HEK293 (cell line): Measurements from ENCODE around the gene SLC2A4.

Experiments
- CTCF ChIA-PET: fragments of 350-600 bp; formaldehyde crosslinking; extraction: SDS; loops from one replicate; lab custom pipeline; 2021; ENCODE audit warnings: antibody characterized with exemption; lab: Yijun Ruan, JAX
- POLR2A ChIA-PET: fragments of 300-600 bp; formaldehyde crosslinking; extraction: SDS; loops from one replicate; lab custom pipeline; 2020; ENCODE audit warnings: antibody characterized with exemption, inconsistent platforms; lab: Yijun Ruan, JAX
- H3K27ac ChIP-seq: fragments of 200-500 bp; sonication (Bioruptor generic); 2 replicates; pipeline ENCODE4 v1.5.1; 2014; ENCODE audit warnings: low read depth, low read length, control low read depth, inconsistent platforms; ENCODE audit errors: extremely low read depth
- H3K36me3 ChIP-seq, 2 experiments: fragments of 200-500 bp in 1 of 2; sonication (Bioruptor generic) in 1 of 2; 1 replicate in 1 of 2; 2 replicates in 1 of 2; pipeline ENCODE4 v1.5.1; 2014 to 2017; ENCODE audit warnings: inconsistent platforms in 2 of 2, low read length in 2 of 2; ENCODE audit not compliant: control insufficient read depth in 2 of 2, insufficient read depth in 1 of 2
- H3K4me1 ChIP-seq: fragments of 200-500 bp; sonication (Bioruptor generic); 2 replicates; pipeline ENCODE4 v1.5.1; 2014; ENCODE audit warnings: mild to moderate bottlenecking, low read length, inconsistent platforms; ENCODE audit not compliant: control insufficient read depth, insufficient read depth
- H3K4me3 ChIP-seq: 2 replicates; pipeline ENCODE4 v1.5.1; 2011; ENCODE audit warnings: low read depth, mild to moderate bottlenecking, control low read depth, low read length, moderate library complexity
- H3K9me3 ChIP-seq: fragments of 200-500 bp; sonication (Bioruptor generic); 2 replicates; pipeline ENCODE4 v1.5.1; 2014; ENCODE audit warnings: low read depth, low read length, inconsistent platforms; ENCODE audit not compliant: control insufficient read depth, insufficient read depth
- EGR2 ChIP-seq: fragments of 450-650 bp; formaldehyde crosslinking; IDR thresholded peaks from 2 replicates; pipeline ENCODE4 v1.5.1; 2016; ENCODE audit warnings: low read depth, missing biosample characterization, missing genetic modification characterization
- KLF1 ChIP-seq: fragments of 450-650 bp; formaldehyde crosslinking; IDR thresholded peaks from 2 replicates; pipeline ENCODE4 v1.5.1; 2016; ENCODE audit warnings: missing biosample characterization, missing genetic modification characterization
- KLF10 ChIP-seq: fragments of 450-650 bp; IDR thresholded peaks from 2 replicates; pipeline ENCODE4 v1.5.1; 2018; ENCODE audit warnings: missing biosample characterization, mild to moderate bottlenecking, missing genetic modification characterization
- KLF7 ChIP-seq: fragments of 450-650 bp; formaldehyde crosslinking; IDR thresholded peaks from 2 replicates; pipeline ENCODE4 v1.5.1; 2016; ENCODE audit warnings: missing biosample characterization, missing genetic modification characterization, borderline replicate concordance
- KLF9 ChIP-seq: fragments of 450-650 bp; formaldehyde crosslinking; IDR thresholded peaks from 2 replicates; pipeline ENCODE4 v1.5.1; 2016; ENCODE audit warnings: missing biosample characterization, missing genetic modification characterization, low read depth
- MYNN ChIP-seq: fragments of 450-650 bp; formaldehyde crosslinking; IDR thresholded peaks from 2 replicates; pipeline ENCODE4 v1.5.1; 2016; ENCODE audit warnings: missing biosample characterization, missing genetic modification characterization, borderline replicate concordance
- OSR2 ChIP-seq: fragments of 450-650 bp; formaldehyde crosslinking; IDR thresholded peaks from 2 replicates; pipeline ENCODE4 v1.5.1; 2016; ENCODE audit warnings: missing biosample characterization, missing genetic modification characterization
- PRDM1 ChIP-seq: fragments of 450-650 bp; formaldehyde crosslinking; IDR thresholded peaks from 2 replicates; pipeline ENCODE4; 2016; ENCODE audit warnings: missing biosample characterization, missing genetic modification characterization
- SCRT2 ChIP-seq: fragments of 450-650 bp; formaldehyde crosslinking; IDR thresholded peaks from 2 replicates; pipeline ENCODE4 v1.5.1; 2016; ENCODE audit warnings: missing biosample characterization, missing genetic modification characterization
- SP7 ChIP-seq: fragments of 450-650 bp; formaldehyde crosslinking; IDR thresholded peaks from 2 replicates; pipeline ENCODE4 v1.5.1; 2016; ENCODE audit warnings: missing biosample characterization, missing genetic modification characterization
- ZBTB17 ChIP-seq: fragments of 450-650 bp; formaldehyde crosslinking; IDR thresholded peaks from 2 replicates; pipeline ENCODE4 v1.5.1; 2016; ENCODE audit warnings: missing biosample characterization, missing genetic modification characterization
- ZBTB21 ChIP-seq: fragments of 450-650 bp; formaldehyde crosslinking; IDR thresholded peaks from 2 replicates; pipeline ENCODE4 v1.5.1; 2017; ENCODE audit warnings: missing biosample characterization, missing genetic modification characterization
- ZBTB6 ChIP-seq: fragments of 450-650 bp; formaldehyde crosslinking; IDR thresholded peaks from 2 replicates; pipeline ENCODE4 v1.5.1; 2017; ENCODE audit warnings: missing biosample characterization, missing genetic modification characterization
- ZEB2 ChIP-seq: fragments of 450-650 bp; formaldehyde crosslinking; IDR thresholded peaks from 2 replicates; pipeline ENCODE4 v1.5.1; 2016; ENCODE audit warnings: missing biosample characterization, missing genetic modification characterization
- ZFHX2 ChIP-seq: fragments of 450-650 bp; formaldehyde crosslinking; conservative IDR thresholded peaks from 2 replicates; pipeline ENCODE4 v1.5.1; 2016; ENCODE audit warnings: missing biosample characterization, missing genetic modification characterization
- ZIC2 ChIP-seq: fragments of 450-650 bp; formaldehyde crosslinking; IDR thresholded peaks from 2 replicates; pipeline ENCODE4 v1.5.1; 2016; ENCODE audit warnings: missing biosample characterization, missing genetic modification characterization
- ZNF121 ChIP-seq: fragments of 450-650 bp; formaldehyde crosslinking; IDR thresholded peaks from 2 replicates; pipeline ENCODE4 v1.5.1; 2016; ENCODE audit warnings: missing biosample characterization, missing genetic modification characterization
- ZNF133 ChIP-seq: fragments of 450-650 bp; formaldehyde crosslinking; IDR thresholded peaks from 2 replicates; pipeline ENCODE4 v1.5.1; 2016; ENCODE audit warnings: missing biosample characterization, missing genetic modification characterization
- ZNF148 ChIP-seq: fragments of 450-650 bp; formaldehyde crosslinking; IDR thresholded peaks from 2 replicates; pipeline ENCODE4 v1.5.0; 2017; ENCODE audit warnings: missing biosample characterization, missing genetic modification characterization, borderline replicate concordance
- ZNF19 ChIP-seq: fragments of 450-650 bp; formaldehyde crosslinking; IDR thresholded peaks from 2 replicates; pipeline ENCODE4; 2016; ENCODE audit warnings: missing biosample characterization, missing genetic modification characterization, low read depth
- ZNF211 ChIP-seq: fragments of 450-650 bp; formaldehyde crosslinking; IDR thresholded peaks from 2 replicates; pipeline ENCODE4 v1.5.1; 2016; ENCODE audit warnings: low read depth, missing biosample characterization, missing genetic modification characterization
- ZNF266 ChIP-seq: fragments of 450-650 bp; formaldehyde crosslinking; IDR thresholded peaks from 2 replicates; pipeline ENCODE4 v1.5.1; 2016; ENCODE audit warnings: missing biosample characterization, missing genetic modification characterization, low read depth
- ZNF558 ChIP-seq: fragments of 450-650 bp; formaldehyde crosslinking; IDR thresholded peaks from 2 replicates; pipeline ENCODE4 v1.5.1; 2016; ENCODE audit warnings: missing biosample characterization, missing genetic modification characterization
- ZNF660 ChIP-seq: fragments of 450-650 bp; IDR thresholded peaks from 2 replicates; pipeline ENCODE4 v1.5.1; 2018; ENCODE audit warnings: missing biosample characterization, mild to moderate bottlenecking, missing genetic modification characterization
- ZNF664 ChIP-seq: fragments of 450-650 bp; formaldehyde crosslinking; IDR thresholded peaks from 2 replicates; pipeline ENCODE4 v1.5.1; 2016; ENCODE audit warnings: missing biosample characterization, missing genetic modification characterization
- ZNF677 ChIP-seq: fragments of 450-650 bp; IDR thresholded peaks from 2 replicates; pipeline ENCODE4 v1.5.0; 2018; ENCODE audit warnings: missing biosample characterization, mild to moderate bottlenecking, missing genetic modification characterization, moderate library complexity
- ZXDB ChIP-seq: fragments of 450-650 bp; formaldehyde crosslinking; IDR thresholded peaks from 2 replicates; pipeline ENCODE4 v1.5.1; 2016; ENCODE audit warnings: missing biosample characterization, missing genetic modification characterization
- TF ChIP-seq, protein P1 (sequence below): fragments of 450-650 bp; formaldehyde crosslinking; IDR thresholded peaks from 2 replicates; pipeline ENCODE4 v1.5.1; 2016; ENCODE audit warnings: missing biosample characterization, missing genetic modification characterization, borderline replicate concordance
- TF ChIP-seq, protein P2 (sequence below): fragments of 450-650 bp; formaldehyde crosslinking; IDR thresholded peaks from 2 replicates; pipeline ENCODE4 v1.5.1; 2016; ENCODE audit warnings: missing biosample characterization, missing genetic modification characterization

Gene SLC2A4

DNA sequence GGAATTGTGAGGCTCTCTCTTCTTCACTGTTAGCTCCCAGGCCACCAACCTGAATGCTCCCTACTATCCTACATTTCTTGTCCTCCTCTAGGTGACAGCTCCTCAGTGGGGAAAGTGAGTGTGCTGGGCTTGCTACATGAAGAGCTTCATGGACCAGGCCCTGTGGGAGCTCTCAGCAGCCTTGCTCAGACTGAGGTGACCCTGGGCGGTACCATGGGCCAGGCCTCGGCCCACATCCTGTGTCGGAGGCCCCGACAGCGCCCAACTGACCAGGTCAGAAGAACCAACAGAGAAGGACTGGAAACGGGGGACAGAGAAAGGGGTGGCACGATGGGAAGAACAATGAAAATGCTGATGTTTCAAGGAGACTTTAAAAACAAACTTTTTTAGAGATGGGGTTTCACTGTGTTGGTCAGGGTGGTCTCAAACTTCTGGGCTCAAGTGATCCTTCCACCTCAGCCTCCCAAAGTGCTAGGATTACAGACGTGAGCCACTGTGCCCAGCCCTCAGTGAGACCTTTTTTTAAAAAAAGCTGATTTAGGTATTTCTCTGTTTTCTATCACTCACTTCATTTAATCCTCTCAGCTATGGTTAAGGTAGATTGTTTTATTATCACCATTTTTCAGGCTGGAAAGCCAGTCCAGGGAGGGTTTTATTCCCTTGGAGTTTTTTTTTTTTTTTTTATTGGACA lies 24.6 kb upstream of the SLC2A4 start:
- CTCF ChIA-PET: no interaction called here

DNA sequence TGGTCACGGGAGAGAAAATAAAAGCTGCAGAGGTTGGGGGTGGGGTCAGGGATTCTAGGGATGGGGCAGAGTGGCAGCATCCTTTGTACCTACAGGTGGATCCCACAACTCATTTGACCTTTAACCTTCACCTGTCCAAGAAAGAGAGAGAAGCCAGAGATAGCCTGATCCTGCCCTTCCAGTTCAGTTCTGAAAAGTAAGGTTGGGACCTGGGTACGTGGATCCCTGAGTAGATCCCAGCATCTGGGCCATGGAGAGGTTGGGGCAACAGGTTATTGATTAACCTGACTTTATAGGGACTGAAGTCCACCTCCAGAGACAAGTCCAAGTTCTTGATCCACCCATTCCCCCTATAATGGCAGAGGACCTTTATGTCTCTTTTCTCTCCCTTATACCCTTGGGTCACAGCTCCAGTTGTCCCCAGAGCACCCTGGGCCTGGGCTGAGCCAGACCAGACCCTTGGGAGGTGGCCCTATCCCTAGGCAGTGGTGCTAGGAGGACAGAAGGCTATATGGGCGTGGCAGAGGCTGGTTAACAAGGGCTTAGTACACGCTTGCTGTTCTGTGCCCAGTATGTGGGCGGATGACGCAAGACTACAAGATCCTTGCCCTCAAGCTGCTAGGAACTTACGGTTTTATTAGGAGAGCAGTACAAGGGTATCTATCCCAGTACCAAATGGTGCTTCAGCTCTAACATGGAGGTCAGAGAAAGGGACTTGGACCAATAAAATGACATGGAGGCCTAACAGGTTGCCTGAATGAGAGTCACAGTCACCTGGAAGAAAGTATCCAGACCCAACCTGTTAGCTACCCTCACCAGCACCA lies 22.6 kb upstream of the SLC2A4 start:
- POLR2A ChIA-PET: interaction anchor here (0.6 to 0.9 kb wide), 3 partner anchors 17 to 35 kb away, joined by 3 to 5 read pairs (median 4); partner anchors contain the start of gene SLC2A4
- no peak overlapping the region for H3K4me3 ChIP-seq
- TF ChIP-seq ZIC2 (tag by site-specific recombination) (peak; percentile 61), ZFHX2 (tag by site-specific recombination) (peak; percentile 89), ZBTB21 (tag by site-specific recombination) (peak; percentile 51; the same call in 1 of the 2 replicates), ZXDB (tag by site-specific recombination) (no peak), ZBTB17 (tag by site-specific recombination) (peak; percentile 40; the same call in 1 of the 2 replicates), SP7 (tag by site-specific recombination) (peak; percentile 47; the same call in 1 of the 2 replicates), PRDM1 (tag by site-specific recombination) (0 out of 2 replicates have a peak, but pooled peaks have one; percentile 27), ZBTB6 (tag by site-specific recombination) (peak; percentile 68), KLF7 (tag by site-specific recombination) (peak; percentile 81), ZNF121 (tag by site-specific recombination) (no peak), KLF9 (tag by site-specific recombination) (peak; percentile 61; the same call in 1 of the 2 replicates), KLF1 (peak; percentile 64), OSR2 (no peak), ZNF677 (tag by site-specific recombination) (no peak), ZNF211 (tag by site-specific recombination) (no peak), ZNF148 (tag by site-specific recombination) (no peak), ZNF660 (peak; percentile 82), ZNF19 (tag by site-specific recombination) (no peak), EGR2 (tag by site-specific recombination) (peak; percentile 67), ZEB2 (tag by site-specific recombination) (peak; percentile 47; the same call in 1 of the 2 replicates), KLF10 (peak; percentile 75), SCRT2 (tag by site-specific recombination) (peak; percentile 76)
- TF ChIP-seq, protein P1, sequence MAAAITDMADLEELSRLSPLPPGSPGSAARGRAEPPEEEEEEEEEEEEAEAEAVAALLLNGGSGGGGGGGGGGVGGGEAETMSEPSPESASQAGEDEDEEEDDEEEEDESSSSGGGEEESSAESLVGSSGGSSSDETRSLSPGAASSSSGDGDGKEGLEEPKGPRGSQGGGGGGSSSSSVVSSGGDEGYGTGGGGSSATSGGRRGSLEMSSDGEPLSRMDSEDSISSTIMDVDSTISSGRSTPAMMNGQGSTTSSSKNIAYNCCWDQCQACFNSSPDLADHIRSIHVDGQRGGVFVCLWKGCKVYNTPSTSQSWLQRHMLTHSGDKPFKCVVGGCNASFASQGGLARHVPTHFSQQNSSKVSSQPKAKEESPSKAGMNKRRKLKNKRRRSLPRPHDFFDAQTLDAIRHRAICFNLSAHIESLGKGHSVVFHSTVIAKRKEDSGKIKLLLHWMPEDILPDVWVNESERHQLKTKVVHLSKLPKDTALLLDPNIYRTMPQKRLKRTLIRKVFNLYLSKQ (tag by site-specific recombination): no peak

More for the DNA sequence above, 24.6 kb upstream of the SLC2A4 start:
- Histone ChIP-seq H3K36me3 (peaks cover 41 to 74% of the 10 kb centered on the region in 2 experiments), H3K27ac (no peak overlapping the region), H3K4me3 (no peak overlapping the region), H3K4me1 (0 out of 2 replicates have a peak, but pooled peaks cover 3% of the 10 kb centered on the region), H3K9me3 (no peaks in the 10 kb centered on the region)
- POLR2A ChIA-PET: interaction anchor here (0.6 to 1.7 kb wide), 6 partner anchors 9 to 41 kb away, joined by 3 to 7 read pairs (median 5); partner anchors contain the start of genes ACADVL, DLG4 and PHF23
- no peak for TF ChIP-seq ZNF664 (tag by site-specific recombination)
- TF ChIP-seq ZNF558 (tag by site-specific recombination): no peak
- TF ChIP-seq MYNN (tag by site-specific recombination): no peak
- TF ChIP-seq, protein P2, sequence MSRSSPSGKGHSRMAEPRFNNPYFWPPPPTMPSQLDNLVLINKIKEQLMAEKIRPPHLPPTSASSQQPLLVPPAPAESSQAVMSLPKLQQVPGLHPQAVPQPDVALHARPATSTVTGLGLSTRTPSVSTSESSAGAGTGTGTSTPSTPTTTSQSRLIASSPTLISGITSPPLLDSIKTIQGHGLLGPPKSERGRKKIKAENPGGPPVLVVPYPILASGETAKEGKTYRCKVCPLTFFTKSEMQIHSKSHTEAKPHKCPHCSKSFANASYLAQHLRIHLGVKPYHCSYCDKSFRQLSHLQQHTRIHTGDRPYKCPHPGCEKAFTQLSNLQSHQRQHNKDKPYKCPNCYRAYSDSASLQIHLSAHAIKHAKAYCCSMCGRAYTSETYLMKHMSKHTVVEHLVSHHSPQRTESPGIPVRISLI: no peak
- no peak for TF ChIP-seq ZNF266
- no peak for TF ChIP-seq ZNF133 (tag by site-specific recombination)

More for the DNA sequence above, 22.6 kb upstream of the SLC2A4 start:
- CTCF ChIA-PET: interaction anchor here (0.8 to 1.4 kb wide), 3 partner anchors 21 to 38 kb away, joined by 3 to 4 read pairs (median 4); no protein-coding TSS in a partner anchor
- Histone ChIP-seq H3K4me1 (peaks cover 10% of the 10 kb centered on the region), H3K27ac (0 out of 2 replicates have a peak overlapping the region, but pooled peaks have one; percentile 32), H3K9me3 (no peaks in the 10 kb centered on the region), H3K36me3 (peaks cover 36 to 66% of the 10 kb centered on the region in 2 experiments)
